COLO668 (cell line): ENCODE measurements around the gene HFM1.
"Not testable (repeated sequence)": the region's sequence is repeated elsewhere in the genome, so short reads cannot be mapped to it uniquely, and the experiment has no call there.

Experiments
- DNase-seq: peaks from one replicate; lab custom pipeline; 2025; ENCODE audit not compliant: unreplicated experiment; lab: John Stamatoyannopoulos, UW

The HFM1 gene

GRCh38 chr1:91404151-91405012 lies at the start of gene HFM1:
Gene HFM1, minus strand, starts transcription at chr1:91404837. Its CDS starts 3,755 bp downstream, at chr1:91401082.
- DNase-seq, result peak; percentile 77

GRCh38 chr1:91454136-91454535 lies 49.5 kb upstream of the HFM1 start:
- no peak for DNase-seq

GRCh38 chr1:91450260-91450659 lies 45.6 kb upstream of the HFM1 start:
- DNase-seq, result no peak

- not testable (repeated sequence) for DNase-seq
Measured at GRCh38 chr1:91447782-91448181, 43.1 kb upstream of the HFM1 start.

- not testable (repeated sequence) for DNase-seq
Measured at GRCh38 chr1:91441980-91442379, 37.3 kb upstream of the HFM1 start.

- no peak for DNase-seq
Measured at GRCh38 chr1:91440847-91441246, 36.2 kb upstream of the HFM1 start.

- DNase-seq, result no peak
Measured at GRCh38 chr1:91439016-91439415, 34.4 kb upstream of the HFM1 start.

- no peak for DNase-seq
Measured at GRCh38 chr1:91428182-91428798, 23.7 kb upstream of the HFM1 start.

- DNase-seq, result no peak
Measured at GRCh38 chr1:91427741-91428140, 23.1 kb upstream of the HFM1 start.

- DNase-seq, result not testable (repeated sequence)
Measured at GRCh38 chr1:91422523-91422922, 17.9 kb upstream of the HFM1 start.

GRCh38 chr1:91412371-91412770 lies 7.7 kb upstream of the HFM1 start:
- DNase-seq, result no peak

- no peak for DNase-seq
Measured at GRCh38 chr1:91406773-91407389, 2.2 kb upstream of the HFM1 start.

- DNase-seq, result no peak
Measured at GRCh38 chr1:91402023-91402422, 2.6 kb downstream of the HFM1 start.

- no peak for DNase-seq
Measured at GRCh38 chr1:91400133-91400725, 4.4 kb downstream of the HFM1 start.

GRCh38 chr1:91398291-91398690 lies 6.3 kb downstream of the HFM1 start:
- no peak for DNase-seq

- DNase-seq, result no peak
Measured at GRCh38 chr1:91397605-91398004, 7.0 kb downstream of the HFM1 start.

GRCh38 chr1:91393042-91393441 lies 11.6 kb downstream of the HFM1 start:
- no peak for DNase-seq

GRCh38 chr1:91386109-91386508 lies 18.5 kb downstream of the HFM1 start:
- DNase-seq, result no peak

GRCh38 chr1:91383456-91383855 lies 21.2 kb downstream of the HFM1 start:
- DNase-seq, result no peak

GRCh38 chr1:91381844-91382243 lies 22.8 kb downstream of the HFM1 start:
- no peak for DNase-seq

- DNase-seq, result no peak
Measured at GRCh38 chr1:91374086-91374485, 30.6 kb downstream of the HFM1 start.

- DNase-seq, result not testable (repeated sequence)
Measured at GRCh38 chr1:91372230-91372629, 32.4 kb downstream of the HFM1 start.
